GM15510 (cell line): ENCODE measurements around the gene SF3B4.

Experiments
- POLR2A ChIP-seq: IDR thresholded peaks from 3 replicates; pipeline ENCODE4 v1.6.1; 2011; ENCODE audit warnings: borderline replicate concordance; ENCODE audit not compliant: insufficient read length; ENCODE audit errors: extremely low read depth

Gene SF3B4, protein sequence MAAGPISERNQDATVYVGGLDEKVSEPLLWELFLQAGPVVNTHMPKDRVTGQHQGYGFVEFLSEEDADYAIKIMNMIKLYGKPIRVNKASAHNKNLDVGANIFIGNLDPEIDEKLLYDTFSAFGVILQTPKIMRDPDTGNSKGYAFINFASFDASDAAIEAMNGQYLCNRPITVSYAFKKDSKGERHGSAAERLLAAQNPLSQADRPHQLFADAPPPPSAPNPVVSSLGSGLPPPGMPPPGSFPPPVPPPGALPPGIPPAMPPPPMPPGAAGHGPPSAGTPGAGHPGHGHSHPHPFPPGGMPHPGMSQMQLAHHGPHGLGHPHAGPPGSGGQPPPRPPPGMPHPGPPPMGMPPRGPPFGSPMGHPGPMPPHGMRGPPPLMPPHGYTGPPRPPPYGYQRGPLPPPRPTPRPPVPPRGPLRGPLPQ

DNA sequence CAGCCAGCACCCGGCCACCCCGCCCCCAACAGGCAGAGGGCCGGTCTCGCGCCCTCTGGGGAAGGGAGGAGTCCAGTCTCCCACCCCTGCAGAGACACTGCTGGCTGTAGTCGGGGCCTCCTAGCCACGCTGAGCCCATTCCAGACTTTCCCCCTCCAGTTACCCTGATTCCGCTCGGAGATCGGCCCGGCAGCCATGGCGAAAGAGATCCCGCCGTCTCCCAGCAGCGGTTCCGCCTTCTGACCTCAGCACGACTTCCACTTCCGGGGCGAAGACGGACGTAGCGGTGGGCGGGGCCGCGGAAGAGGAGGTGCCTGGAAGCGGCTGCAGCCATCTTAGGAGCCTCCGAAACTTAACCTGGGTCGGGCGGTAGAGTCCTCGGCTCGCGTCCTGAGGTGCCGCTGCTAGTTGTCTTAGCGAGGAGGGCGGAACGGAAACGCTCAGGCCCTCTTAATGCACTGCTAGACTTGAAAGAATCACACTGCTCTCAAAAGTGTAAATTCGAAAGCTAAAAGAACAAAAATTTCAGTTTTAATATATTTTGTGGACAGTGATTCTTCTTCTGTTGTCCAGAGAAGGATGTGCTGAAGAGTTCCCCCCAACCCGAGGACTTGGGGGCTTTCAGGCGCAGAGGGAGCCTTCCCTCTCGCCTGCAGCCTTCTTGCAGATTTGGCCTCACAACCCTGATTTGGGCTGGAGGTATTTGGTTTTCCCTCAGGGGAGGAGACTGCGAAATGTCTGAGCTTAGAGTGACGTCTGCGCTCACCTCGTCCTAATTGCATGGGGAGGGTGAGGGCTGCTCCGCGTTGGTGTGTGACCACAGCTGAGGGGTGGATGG, at the start of gene SF3B4:
SF3B4 (minus strand) TSS at position 241 of the 838 bp plus-strand sequence; CDS start at position 197, 44 bp downstream.
- TF ChIP-seq POLR2A: peak; percentile 92

DNA sequence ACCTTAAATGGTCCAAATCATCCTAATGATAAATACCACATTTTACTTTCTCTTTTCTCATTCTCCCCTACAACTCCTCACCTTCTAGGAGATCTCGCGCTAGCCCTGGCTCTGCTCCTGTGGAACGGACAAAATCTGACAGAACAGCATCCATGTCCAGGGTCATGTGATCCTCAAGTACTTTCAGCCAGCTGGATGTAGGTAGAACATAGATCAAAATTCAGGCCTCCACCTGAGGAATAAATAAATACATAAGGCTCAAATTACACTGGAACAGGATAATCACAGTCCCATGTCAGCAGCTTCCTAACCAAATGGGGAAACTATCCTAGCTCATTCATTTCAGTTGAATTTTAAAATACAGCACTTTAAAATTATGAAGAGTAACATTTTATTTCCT, 49.7 kb upstream of the SF3B4 start:
- TF ChIP-seq POLR2A: no peak

GRCh38 chr1:149972547-149972946, 44.9 kb upstream of the SF3B4 start:
- no peak for TF ChIP-seq POLR2A

GRCh38 chr1:149967646-149968045, 40.0 kb upstream of the SF3B4 start:
- no peak for TF ChIP-seq POLR2A

- TF ChIP-seq POLR2A: no peak
These were observed 39.4 kb upstream of the SF3B4 start for GRCh38 chr1:149967041-149967440.

- no peak for TF ChIP-seq POLR2A
These were observed 38.8 kb upstream of the SF3B4 start for GRCh38 chr1:149966405-149966804.

GRCh38 chr1:149965440-149965839, 37.8 kb upstream of the SF3B4 start:
- TF ChIP-seq POLR2A: no peak

GRCh38 chr1:149963358-149963757, 35.8 kb upstream of the SF3B4 start:
- TF ChIP-seq POLR2A: no peak

DNA sequence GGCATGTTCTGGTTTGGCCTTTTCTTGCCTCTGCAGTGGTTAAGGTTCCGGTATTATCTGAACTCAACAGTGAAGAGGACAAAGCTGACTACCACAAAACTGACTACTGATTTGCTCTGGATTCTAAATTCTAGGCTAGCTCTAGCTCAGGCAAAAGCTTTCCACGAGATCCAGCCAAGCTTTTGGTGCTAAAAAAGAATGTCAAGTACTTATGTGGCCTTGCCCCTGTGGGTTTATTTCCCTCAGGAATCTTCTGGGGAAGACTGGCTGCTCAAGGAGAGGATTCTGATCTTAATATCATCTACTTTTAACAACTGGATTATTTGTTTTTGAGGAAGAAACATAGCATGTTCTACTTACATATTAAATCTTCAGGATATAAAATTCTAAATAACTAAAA, 35.1 kb upstream of the SF3B4 start:
- TF ChIP-seq POLR2A: no peak

GRCh38 chr1:149962039-149962647, 34.5 kb upstream of the SF3B4 start:
- no peak for TF ChIP-seq POLR2A

DNA sequence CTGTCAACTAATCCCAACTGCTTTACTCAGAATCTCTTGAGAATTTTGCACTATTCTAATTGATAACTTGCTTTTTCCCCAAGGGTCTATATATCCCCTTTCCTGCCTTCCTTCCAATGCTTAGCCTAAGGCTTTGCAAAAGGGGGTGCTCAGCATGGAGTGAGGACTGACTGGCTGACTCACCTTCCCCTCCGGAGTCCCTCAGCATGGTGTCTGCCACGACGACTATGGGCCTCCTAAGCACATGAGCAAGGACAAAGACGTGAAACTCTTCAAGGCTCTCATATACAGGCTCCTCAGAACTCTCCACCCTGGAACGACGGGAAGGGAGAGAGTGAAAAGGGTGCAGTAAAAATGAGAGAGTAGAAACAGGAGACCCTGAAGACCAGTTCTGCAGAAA, 22.3 kb upstream of the SF3B4 start:
- TF ChIP-seq POLR2A: no peak

GRCh38 chr1:149945206-149945605, 17.6 kb upstream of the SF3B4 start:
- no peak for TF ChIP-seq POLR2A

DNA sequence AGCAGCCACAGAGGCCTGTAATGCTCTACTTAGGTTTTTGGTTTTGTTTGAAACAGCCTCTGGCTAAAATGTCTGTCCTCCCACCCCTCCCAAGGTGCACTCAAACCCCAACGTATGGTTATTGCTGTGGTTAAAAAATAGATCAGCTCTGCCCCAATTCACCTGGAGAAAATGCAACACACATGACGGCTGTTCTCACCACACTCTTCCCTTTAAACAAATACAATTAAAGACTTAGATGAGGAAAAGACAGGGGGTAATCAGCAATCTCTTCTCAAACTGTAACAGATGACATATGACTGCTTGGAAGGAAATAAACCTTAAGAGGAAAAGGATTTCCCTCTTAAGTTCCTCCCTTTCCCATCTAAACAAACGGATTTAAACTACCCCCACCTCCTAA, 15.3 kb upstream of the SF3B4 start:
- no peak for TF ChIP-seq POLR2A

DNA sequence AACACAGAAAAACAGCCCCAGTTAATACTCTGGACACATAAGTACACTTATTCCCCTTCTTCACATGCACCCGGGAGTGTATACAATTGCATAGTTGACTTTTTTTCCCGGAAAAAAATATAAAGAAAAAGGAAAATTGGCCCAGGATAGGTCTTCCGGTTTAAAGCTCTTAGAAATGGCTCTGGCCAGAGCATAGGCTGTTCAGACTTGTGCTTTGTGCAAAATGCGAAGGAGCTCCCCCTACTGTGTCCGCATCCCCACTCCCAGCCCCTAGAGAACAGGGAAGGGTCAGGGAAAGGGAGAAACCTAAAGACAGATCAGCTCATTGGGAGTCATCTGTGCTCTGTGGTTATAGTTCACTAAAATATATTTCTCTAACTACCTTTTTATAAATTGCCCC, 14.6 kb upstream of the SF3B4 start:
- TF ChIP-seq POLR2A: no peak

DNA sequence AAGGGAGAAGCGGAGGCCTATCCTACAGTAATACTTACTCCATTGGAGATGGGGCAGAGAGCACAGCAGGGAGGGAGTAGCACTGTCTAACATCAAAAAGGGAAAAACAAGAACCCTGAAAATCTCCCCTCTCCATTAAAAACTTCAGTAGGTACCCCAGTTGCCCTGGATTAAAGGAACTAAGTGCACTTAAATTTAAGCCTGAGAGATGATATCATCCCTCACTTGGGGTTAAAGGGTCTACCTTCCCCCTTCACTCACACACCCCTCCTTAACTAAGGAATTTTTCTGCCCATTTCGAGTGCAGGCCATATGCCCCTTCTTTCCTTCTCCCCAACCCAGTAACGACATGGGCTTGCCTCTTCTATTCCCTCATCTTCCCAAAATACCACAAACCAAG, 12.8 kb upstream of the SF3B4 start:
- TF ChIP-seq POLR2A: no peak

DNA sequence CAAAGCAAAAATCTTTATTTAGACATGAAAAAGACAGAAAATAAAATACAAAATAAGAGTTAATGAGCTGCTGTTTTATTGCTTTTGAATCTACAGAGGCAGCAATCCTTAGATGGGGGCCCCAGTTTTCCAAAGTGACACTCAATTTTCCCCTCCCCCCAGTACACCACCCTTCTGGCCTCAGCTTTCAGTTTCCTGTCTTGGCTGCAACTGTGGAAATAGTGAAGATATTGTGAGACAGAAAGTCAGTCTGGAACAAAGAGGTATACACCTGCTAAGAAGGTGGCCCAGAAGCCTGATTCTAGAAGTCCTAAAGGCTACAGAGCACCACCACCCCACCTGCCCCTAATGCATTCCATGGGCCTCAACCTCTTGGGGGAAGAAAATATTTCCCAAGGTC, 10.2 kb upstream of the SF3B4 start:
- no peak for TF ChIP-seq POLR2A

- TF ChIP-seq POLR2A: no peak
These were observed 9.5 kb upstream of the SF3B4 start for GRCh38 chr1:149936992-149937705.
